ENCODE results near the gene ZBTB44.

ZBTB44 gene

DNA sequence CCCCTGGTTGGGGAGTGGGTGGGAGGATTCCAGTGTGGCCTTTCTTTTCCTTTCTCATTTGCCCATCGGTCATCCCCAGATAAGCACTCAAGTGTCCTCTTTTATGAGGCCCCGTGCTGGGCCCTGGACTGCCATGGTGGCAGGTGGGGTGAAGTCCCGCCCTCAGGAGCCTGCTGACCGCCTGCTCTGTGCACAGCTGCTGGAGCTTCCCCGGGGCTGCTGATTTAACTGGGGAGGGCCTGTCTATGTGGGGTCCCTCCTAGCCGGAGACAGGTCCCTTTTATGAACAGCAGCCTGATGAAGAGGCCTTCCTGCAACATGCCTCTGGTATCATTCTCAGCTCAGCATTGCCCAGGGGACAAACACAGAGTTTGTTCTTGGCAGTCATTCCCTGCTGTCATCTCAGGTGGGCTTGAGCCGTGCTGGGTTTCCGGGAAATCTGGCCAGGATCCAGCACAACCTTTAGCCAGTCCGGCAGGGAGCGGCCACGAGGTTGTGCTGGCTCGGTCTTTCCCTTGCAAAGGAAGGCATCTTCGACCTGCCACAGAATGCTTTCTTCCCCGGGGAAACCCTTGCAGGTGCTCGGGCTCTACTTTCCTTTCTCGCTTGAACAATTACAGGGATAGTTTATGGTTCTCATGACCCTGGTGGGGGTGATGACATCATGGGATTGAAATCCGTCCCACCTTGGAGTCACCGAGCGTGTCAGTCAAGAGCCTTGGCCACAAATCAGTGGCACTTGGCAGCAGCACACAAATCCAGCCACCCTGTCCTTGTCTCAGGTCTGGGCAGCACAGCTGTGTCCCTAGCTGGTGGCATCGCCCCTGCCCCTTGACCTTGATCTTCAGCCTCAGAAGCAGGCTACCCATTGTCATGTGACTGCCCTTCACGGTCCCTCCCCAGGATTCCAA, 135.1 kb downstream of the ZBTB44 start:
- DNase-seq (ENCODE audit: low read depth in 3 of 3, low spot score in 1 of 3) = no peak

DNA sequence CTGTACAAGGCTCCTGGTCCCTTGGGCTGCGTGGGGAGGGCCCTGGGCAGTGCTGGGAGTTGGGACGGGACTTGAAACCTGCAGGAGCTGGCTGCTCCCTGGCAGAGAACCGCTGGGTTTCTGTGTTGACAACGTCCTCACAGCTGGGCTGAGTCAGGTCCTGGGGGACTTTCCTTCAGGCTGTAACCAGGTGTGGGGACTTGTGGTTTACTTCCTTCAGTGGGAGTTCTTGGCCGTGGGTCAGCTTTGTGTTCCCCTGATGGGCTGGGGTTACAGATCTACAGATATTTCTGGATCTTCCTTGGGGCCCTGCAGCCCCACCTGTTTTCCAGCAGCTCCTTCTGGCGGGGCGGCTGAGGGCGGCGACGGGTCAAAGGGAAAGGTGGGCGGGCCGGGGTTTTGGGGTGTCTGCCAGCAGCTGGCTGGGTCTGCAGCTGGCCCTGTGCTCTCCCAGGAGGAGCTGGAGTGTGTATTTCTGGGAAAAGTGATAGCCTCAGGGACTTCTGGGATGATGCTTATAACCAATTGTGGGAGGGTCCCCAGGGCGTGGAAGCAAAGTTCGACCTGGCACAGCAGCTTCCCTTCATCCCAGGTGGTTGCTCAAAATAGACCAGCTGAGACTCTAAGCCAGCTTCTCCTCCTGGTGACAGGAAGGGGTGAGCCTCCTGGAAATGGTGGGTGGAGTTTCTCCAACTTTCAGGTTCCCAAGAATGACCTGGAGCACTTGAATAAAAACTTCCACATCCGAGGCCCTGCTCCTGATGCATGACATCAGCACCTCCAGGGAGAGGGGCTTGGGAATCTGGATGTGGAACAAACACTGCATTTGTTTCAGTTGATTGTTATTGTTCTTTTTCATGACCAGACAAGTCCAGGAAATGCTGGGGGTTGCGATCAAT, 136.0 kb downstream of the ZBTB44 start:
- DNase-seq (ENCODE audit: low read depth in 3 of 3, low spot score in 1 of 3) = no peak

DNA sequence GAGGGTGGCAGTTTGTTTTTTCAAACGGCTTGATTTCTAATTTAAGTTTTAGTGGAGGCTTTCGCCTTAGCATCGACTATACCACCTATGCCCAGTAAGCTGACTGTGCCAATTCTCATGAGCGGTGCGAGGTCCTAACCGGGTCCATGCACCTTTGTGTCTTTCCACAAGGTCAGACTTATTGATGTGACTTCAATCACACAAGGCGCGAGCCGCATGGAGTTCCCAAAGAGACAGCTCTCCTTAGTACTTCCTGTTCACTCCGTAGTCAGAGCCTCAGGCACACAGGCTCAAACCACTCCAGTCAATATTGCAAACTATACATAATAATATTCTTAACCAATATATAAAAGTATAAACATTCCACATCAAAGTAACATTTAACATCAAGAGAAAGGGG, 136.9 kb downstream of the ZBTB44 start:
- DNase-seq (ENCODE audit: low read depth in 3 of 3, low spot score in 1 of 3) = no peak
